ENCODE measurements around the gene THSD4.
"Not testable (repeated sequence)": the region's sequence is repeated elsewhere in the genome, so short reads cannot be mapped to it uniquely, and the experiment has no call there.

THSD4 gene

GRCh38 chr15:71648095-71648494 lies 532.8 kb downstream of the THSD4 start:
- DNase-seq = no peak

GRCh38 chr15:71649894-71650293 lies 534.6 kb downstream of the THSD4 start:
- no peak for DNase-seq

GRCh38 chr15:71650603-71651002 lies 535.3 kb downstream of the THSD4 start:
- DNase-seq = no peak

- DNase-seq = no peak
Measured at GRCh38 chr15:71651750-71652186, 536.5 kb downstream of the THSD4 start.

DNA sequence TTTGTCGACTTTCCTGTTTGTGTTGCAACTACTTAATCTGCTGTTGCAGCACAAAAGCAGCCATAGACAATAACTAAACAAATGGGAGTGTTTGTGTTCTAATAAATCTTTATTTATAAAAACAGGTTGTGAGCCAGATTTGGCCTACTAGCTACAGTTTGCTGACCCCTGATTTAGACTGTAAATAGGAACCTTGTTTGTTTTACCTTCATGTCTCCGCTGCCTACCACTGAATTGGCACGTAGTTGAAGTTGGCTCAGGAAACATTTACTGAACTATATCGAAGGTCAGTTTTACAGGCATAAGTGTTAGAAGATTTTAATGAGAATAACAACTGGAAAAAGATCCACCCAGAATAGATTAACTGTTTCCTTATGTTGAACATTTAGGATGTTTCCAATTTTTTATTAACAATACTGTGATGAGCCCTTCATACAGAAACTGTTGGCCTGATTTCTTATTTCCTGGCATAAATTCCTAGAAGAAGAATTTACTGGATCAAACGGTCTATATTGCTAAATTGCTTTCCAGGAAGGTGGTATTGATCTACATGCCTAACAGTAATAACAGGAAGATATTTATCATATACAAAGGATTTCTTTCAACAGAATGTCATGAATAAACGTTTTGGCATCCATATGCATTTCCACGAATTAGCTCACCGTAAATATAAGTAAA lies 538.9 kb downstream of the THSD4 start:
- no peak for DNase-seq

GRCh38 chr15:71654720-71655174 lies 539.5 kb downstream of the THSD4 start:
- DNase-seq = no peak

GRCh38 chr15:71656425-71656824 lies 541.2 kb downstream of the THSD4 start:
- DNase-seq = no peak

DNA sequence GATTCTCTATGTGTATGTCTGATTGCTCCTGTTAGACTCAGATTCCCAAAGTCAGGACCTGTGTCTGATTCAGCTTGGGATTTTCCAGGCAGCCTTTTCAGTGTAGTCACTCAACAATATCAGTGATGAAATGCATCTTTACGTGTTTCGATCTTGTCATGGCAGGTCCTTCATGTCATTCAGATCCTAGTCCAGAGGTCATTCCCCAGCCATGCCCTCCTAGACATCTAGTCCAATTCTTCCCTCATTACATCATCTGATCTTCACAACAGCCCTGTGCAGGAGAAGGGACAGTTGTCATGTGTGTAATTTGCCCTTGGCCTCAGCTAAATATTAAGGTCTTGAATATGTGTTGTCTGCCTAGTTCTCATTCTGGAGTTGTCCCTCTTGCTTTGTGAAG lies 541.9 kb downstream of the THSD4 start:
- DNase-seq = no peak

DNA sequence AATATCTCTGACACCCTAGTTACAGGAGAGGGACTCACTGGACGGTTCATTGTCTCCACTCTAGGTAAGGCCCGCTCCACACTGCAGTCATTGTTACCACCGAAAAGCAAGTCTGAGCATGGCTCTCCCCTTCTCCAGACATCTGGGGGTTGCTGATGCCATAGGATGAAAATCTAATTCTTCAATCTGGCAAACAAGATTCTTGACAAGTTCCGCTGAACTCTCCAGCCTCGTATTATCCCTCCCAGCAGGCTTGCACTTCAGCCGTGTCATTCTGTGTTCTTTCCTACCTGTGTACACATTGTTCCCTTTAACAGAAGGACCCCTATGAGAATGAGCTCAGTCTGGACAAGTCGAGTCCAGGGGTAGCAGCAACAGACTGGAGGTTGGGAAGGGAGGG lies 542.8 kb downstream of the THSD4 start:
- no peak for DNase-seq

- DNase-seq = no peak
Measured at GRCh38 chr15:71658827-71659729, 543.8 kb downstream of the THSD4 start.

- DNase-seq = no peak
Measured at GRCh38 chr15:71659730-71660067, 544.4 kb downstream of the THSD4 start.

- DNase-seq = no peak
Measured at GRCh38 chr15:71660501-71660900, 545.2 kb downstream of the THSD4 start.

- DNase-seq = no peak
Measured at GRCh38 chr15:71662306-71662705, 547.0 kb downstream of the THSD4 start.

DNA sequence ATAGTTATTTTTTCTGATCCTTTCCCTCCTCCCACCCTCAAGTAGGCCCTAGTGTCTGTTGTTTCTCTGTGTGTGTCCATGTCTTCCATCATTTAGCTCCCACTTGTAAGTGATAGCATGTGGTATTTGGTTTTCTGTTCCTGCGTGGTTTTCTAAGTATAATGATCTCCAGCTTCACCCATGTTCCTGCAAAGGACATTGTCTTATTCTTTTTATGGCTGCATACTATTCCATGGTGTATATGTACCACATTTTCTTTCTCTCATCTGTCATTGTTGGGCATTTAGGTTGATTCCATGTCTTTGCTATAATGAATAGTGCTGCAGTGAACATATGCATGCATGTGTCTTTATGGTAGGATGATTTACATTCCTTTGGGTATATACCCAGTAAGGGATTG lies 549.4 kb downstream of the THSD4 start:
- no peak for DNase-seq

DNA sequence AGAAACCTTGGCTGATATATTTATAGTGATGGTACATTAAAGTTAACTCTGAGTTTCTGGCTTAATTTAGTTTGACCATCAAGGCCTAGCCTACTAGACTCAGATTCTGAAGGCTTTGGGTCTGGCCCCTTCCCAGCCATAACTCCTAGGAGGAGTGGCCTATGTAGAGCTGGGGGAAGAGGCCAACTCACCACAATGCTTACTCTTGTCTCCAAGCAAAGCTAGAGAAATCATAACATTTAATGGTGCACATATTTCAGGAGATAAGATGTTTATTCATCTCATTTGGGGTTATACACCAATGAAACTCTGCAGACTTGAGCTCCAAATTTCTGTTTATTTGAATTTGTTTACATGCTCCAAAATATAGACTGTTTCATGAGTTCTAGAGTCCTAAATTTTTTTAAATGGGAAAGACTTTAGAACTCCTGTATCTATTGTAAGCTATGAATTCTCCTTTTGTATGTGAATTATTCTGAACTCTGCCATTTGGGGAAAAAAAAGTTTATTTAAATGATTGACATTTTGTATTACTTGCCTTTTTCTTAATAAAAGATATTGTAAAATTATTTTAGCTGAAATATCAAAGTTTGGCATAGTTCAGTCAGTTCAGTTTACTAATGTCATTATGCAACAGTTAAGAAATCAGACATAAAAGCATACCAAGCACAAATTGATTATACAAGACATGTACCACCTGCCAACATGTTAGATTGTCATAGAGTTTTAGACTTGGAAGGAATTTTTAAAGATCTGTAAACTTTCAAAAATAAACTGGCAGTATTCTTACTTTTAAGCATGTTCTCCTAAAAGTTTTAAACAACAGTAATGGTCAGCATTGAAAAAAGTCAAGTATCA lies 551.7 kb downstream of the THSD4 start:
- DNase-seq = no peak

DNA sequence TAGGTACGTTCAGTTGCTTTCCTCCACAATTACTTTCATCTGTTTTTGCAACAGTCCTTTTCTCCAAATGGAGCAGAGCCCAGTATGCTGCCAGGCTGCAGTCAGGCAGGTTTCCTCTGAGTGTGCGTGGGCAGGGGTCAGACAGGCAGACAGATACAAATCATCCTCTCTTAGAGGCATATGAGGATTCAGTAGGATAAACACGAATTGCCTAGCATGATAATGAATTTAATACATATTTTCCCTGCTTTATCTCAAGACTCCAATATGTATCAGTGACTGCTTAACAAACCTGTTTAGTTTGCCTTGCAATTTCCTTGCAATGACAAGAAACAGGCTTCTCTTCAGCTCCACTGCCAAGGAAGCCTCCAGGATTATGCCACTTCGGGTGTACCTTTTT lies 554.4 kb downstream of the THSD4 start:
- no peak for DNase-seq

DNA sequence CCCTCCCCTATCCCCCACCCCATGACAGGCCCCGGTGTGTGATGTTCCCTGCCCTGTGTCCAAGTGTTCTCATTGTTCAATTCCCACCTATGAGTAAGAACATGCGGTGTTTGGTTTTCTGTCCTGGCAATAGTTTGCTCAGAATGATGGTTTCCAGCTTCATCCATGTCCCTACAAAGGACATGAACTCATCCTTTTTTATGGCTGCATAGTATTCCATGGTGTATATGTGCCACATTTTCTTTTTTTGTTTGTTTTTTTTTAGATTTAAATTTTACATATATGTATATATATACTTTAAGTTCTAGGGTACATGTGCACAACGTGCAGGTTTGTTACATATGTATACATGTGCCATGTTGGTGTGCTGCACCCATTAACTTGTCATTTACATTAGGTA lies 555.0 kb downstream of the THSD4 start:
- not testable (repeated sequence) for DNase-seq

DNA sequence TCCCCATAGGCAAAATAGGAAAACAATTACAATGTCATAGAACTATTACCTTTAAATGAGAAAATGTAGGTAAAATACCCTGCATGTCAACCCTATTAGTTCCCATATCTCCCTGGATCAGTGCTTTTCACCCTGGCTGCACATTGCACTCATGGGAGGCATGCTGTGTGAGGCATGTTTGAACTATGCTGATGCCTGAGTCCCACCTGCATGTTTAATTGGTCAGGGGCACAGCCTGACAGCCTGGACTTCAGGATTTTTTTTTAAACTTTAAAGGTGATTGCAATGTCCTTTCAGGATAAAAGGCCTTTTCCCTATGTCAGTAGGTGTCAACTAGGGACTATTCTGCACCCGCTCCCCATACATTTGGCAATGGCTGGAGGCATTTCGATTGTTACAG lies 559.1 kb downstream of the THSD4 start:
- no peak for DNase-seq

DNA sequence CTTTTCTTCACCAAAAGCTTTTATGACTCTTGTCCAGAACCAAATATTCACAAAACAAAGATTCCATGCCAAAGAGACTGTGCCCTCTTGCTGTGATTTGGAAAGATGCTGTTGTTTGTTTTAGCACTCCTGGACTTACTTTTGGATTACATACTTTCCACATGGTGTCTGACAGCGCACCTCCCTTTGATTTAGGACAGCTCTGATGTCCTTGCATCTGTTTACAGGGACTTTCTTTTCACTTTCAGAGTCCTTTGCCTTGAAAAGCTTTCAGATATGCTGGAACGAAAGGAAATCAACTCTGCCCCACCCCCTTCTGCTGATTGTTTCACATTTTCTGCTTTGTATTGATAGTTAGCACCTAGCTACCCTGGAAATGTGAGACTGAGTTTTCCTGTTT lies 562.1 kb downstream of the THSD4 start:
- no peak for DNase-seq

DNA sequence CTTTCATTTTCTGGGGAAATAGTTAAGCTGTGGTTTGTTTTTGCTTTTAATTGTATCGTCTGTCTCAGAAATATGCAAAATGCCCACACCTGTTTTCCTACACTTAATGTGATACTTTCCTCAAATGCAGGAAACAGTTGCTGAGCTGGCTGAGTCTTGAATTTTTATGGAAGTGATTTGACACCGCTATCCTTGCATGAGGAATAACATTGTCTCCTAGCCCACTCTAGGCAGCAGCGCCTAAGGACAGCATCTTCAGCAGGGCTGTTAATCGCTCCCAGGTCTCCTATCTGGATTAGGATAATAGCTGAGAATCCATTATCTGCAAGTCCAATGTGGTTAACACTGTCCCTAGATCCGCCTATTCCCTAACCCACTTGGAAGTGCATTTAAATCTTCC lies 562.5 kb downstream of the THSD4 start:
- no peak for DNase-seq

- no peak for DNase-seq
Measured at GRCh38 chr15:71678191-71678590, 562.9 kb downstream of the THSD4 start.

DNA sequence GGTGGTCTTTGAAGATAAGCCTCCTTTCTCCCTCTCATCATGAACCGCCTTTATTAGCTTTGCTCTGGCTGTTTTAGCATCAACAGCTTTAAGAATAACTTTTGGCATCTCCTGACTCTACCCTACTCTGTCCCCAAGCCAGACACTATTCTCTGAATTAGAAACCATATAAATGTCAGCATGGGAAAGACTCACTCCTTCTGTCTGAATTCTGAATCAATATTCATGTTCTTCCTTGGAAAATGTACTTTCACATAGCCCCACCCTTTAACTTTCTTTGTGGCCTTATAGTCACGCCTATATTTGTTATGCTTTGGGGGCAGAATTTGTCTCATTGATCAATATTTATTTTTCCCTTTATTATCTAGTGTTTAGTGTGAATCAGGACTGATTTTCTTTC lies 563.3 kb downstream of the THSD4 start:
- no peak for DNase-seq

- DNase-seq = no peak
Measured at GRCh38 chr15:71679223-71679792, 564.0 kb downstream of the THSD4 start.
